ENCODE data around the gene RFX7.

Gene RFX7

DNA sequence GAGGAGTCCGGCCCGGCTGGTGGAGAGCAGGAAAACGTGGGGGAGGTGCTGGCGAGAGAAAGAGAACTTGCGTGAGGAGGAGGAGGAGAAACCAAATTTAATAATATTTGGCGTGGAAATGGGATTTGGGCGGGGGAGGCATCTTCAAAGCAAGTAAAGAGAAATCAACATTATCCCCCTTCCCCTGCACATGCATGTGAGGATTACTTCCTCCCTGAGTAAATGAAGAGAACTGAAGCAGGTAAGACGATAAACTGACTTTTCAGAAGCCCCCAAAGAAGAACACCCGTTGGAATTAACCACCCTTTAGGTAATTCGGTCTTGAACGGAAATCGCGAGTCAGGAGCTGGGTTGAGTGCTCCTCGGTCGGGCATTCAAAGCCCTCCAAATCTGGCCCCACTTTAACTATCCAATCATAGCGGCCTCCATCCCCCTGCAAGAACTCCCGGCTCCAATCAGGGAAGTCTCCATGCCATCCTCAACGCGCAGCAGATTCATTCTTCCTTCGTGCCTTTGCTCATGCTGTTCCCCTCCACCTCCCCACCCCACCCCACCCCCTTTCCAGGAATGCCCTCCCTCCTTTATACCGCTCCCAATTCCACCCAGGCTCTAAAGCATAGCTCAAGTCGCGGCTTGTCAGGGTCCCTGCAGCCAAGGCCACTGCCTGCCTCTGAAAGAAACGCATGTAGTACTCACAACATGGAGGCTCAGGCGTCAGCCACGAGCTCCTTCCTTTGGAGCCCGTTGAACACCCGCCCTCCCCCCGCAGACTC, 545 bp upstream of the RFX7 start:
- peak overlapping the region; percentile 86 for H3K27ac ChIP-seq (ENCODE audit: low read depth, low read length, severe bottlenecking)
- peak overlapping the region; percentile 51 for H3K4me3 ChIP-seq (ENCODE audit: extremely low read depth, insufficient read depth, low read length, poor library complexity, severe bottlenecking)
- 0 to 3% methylated on average over 15 to 24 of the region's 29 CpGs for WGBS, 2 experiments (ENCODE audit: insufficient coverage in 2 of 2)
- H3K36me3 ChIP-seq (ENCODE audit: control insufficient read depth, insufficient read depth, low read length): peaks cover 5% of the 10 kb centered on the region
- H3K9me3 ChIP-seq (ENCODE audit: control insufficient read depth, low read length): no peaks in the 10 kb centered on the region
- H3K4me1 ChIP-seq (ENCODE audit: control insufficient read depth, insufficient read depth, low read length, poor library complexity, severe bottlenecking): peaks cover 3% of the 10 kb centered on the region

DNA sequence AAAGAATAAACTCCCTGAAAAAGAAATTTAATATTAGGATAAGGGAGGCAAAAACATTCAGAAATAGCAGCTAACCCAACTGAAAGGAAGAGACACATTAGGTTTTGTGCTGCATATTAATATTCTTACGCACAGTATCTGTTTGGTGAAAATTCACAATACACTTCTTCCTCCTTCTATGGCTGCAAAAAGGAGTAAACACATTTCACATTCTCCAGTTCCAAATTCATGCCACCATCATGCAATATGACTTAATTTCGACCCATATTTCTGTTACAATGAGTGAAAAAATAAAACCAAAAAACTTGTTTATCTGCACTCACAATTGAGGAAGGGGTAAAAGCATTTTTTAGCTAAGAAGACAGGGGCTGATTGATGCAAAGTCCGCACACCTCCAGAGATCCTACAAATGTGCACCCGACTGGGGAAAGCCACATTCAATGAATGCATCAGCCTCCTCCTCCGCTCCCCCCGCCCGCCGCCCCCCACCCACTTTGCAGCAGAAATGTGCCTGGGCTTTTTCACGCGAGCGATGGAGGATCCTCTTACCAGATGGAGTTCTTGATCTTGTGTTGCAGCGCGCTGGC, 1.0 kb downstream of the RFX7 start:
- Histone ChIP-seq H3K9me3 (ENCODE audit: control insufficient read depth, low read length) (no peaks in the 10 kb centered on the region), H3K4me3 (ENCODE audit: extremely low read depth, insufficient read depth, low read length, poor library complexity, severe bottlenecking) (peak overlapping the region; percentile 67), H3K27ac (ENCODE audit: low read depth, low read length, severe bottlenecking) (peak overlapping the region; percentile 55), H3K36me3 (ENCODE audit: control insufficient read depth, insufficient read depth, low read length) (peaks cover 19% of the 10 kb centered on the region), H3K4me1 (ENCODE audit: control insufficient read depth, insufficient read depth, low read length, poor library complexity, severe bottlenecking) (peaks cover 3% of the 10 kb centered on the region)
- whole genome bisulfite sequencing, 2 experiments (ENCODE audit: insufficient coverage in 2 of 2): 0% methylated on average over 3 to 5 of the region's 13 CpGs

DNA sequence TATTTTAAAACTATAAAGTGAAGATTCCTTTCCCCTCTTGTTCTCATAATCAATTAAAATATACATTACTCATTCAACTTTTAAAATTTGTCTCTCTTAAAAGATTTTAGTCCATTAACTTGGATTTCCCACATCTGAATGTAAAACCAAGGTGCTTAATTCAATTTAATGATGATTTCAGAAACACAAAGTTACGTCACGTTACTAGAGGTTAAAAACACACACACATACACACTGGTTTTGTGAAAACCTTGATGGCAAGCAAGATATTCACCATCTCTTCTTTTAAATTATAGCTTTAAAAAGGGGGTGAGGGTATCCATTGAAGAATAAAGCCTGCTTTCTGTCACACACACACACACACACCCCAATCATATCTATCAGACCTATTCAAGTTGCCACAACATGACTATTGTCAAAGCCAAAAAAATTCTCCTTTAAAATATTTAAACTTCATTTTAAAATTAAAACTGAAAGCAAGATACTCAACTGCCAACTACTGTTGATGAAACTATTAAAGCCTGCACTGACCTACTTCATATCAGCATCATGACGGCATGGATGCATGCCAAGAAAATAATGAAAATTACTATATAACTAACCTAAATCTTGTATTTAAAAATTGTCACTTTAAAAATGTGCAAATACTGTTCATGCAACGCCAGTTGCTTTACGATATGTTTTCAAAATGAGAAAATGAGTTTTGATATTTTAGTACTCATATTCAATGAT, 2.1 kb downstream of the RFX7 start:
- peaks cover 29% of the 10 kb centered on the region for H3K36me3 ChIP-seq (ENCODE audit: control insufficient read depth, insufficient read depth, low read length)
- no CpG with 5 or more reads among the region's 5 CpGs for WGBS, 2 experiments (ENCODE audit: insufficient coverage in 2 of 2)
- no peak overlapping the region for H3K27ac ChIP-seq (ENCODE audit: low read depth, low read length, severe bottlenecking)
- peaks cover 3% of the 10 kb centered on the region for H3K4me1 ChIP-seq (ENCODE audit: control insufficient read depth, insufficient read depth, low read length, poor library complexity, severe bottlenecking)
- H3K9me3 ChIP-seq (ENCODE audit: control insufficient read depth, low read length): no peaks in the 10 kb centered on the region
- peak overlapping the region; percentile 67 for H3K4me3 ChIP-seq (ENCODE audit: extremely low read depth, insufficient read depth, low read length, poor library complexity, severe bottlenecking)

GRCh38 chr15:56240390-56240789, 3.3 kb downstream of the RFX7 start:
- H3K4me3 ChIP-seq (ENCODE audit: extremely low read depth, insufficient read depth, low read length, poor library complexity, severe bottlenecking): no peak overlapping the region
- peaks cover 3% of the 10 kb centered on the region for H3K4me1 ChIP-seq (ENCODE audit: control insufficient read depth, insufficient read depth, low read length, poor library complexity, severe bottlenecking)
- H3K27ac ChIP-seq (ENCODE audit: low read depth, low read length, severe bottlenecking): no peak overlapping the region
- no peaks in the 10 kb centered on the region for H3K9me3 ChIP-seq (ENCODE audit: control insufficient read depth, low read length)
- peaks cover 34% of the 10 kb centered on the region for H3K36me3 ChIP-seq (ENCODE audit: control insufficient read depth, insufficient read depth, low read length)

GRCh38 chr15:56236197-56236596, 7.5 kb downstream of the RFX7 start:
- WGBS, 2 experiments (ENCODE audit: insufficient coverage in 2 of 2): 100% methylated on average over 1 of the region's 3 CpGs; no CpG with 5 or more reads in 1 of the 2 experiments
- no peak overlapping the region for H3K27ac ChIP-seq (ENCODE audit: low read depth, low read length, severe bottlenecking)
- no peaks in the 10 kb centered on the region for H3K4me1 ChIP-seq (ENCODE audit: control insufficient read depth, insufficient read depth, low read length, poor library complexity, severe bottlenecking)
- H3K36me3 ChIP-seq (ENCODE audit: control insufficient read depth, insufficient read depth, low read length): peaks cover 73% of the 10 kb centered on the region
- peaks cover 24% of the 10 kb centered on the region for H3K9me3 ChIP-seq (ENCODE audit: control insufficient read depth, low read length)
- no peak overlapping the region for H3K4me3 ChIP-seq (ENCODE audit: extremely low read depth, insufficient read depth, low read length, poor library complexity, severe bottlenecking)

GRCh38 chr15:56234804-56235203, 8.9 kb downstream of the RFX7 start:
- Histone ChIP-seq H3K4me3 (ENCODE audit: extremely low read depth, insufficient read depth, low read length, poor library complexity, severe bottlenecking) (no peak overlapping the region), H3K4me1 (ENCODE audit: control insufficient read depth, insufficient read depth, low read length, poor library complexity, severe bottlenecking) (no peaks in the 10 kb centered on the region), H3K27ac (ENCODE audit: low read depth, low read length, severe bottlenecking) (no peak overlapping the region), H3K36me3 (ENCODE audit: control insufficient read depth, insufficient read depth, low read length) (peaks cover 87% of the 10 kb centered on the region), H3K9me3 (ENCODE audit: control insufficient read depth, low read length) (peaks cover 30% of the 10 kb centered on the region)
- 100% methylated on average over 1 of the region's 4 CpGs; no CpG with 5 or more reads in 1 of the 2 experiments for WGBS, 2 experiments (ENCODE audit: insufficient coverage in 2 of 2)

- peaks cover 88% of the 10 kb centered on the region for H3K36me3 ChIP-seq (ENCODE audit: control insufficient read depth, insufficient read depth, low read length)
- H3K27ac ChIP-seq (ENCODE audit: low read depth, low read length, severe bottlenecking): no peak overlapping the region
- peaks cover 41% of the 10 kb centered on the region for H3K9me3 ChIP-seq (ENCODE audit: control insufficient read depth, low read length)
- no peaks in the 10 kb centered on the region for H3K4me1 ChIP-seq (ENCODE audit: control insufficient read depth, insufficient read depth, low read length, poor library complexity, severe bottlenecking)
- H3K4me3 ChIP-seq (ENCODE audit: extremely low read depth, insufficient read depth, low read length, poor library complexity, severe bottlenecking): no peak overlapping the region
- WGBS, 2 experiments (ENCODE audit: insufficient coverage in 2 of 2): 83 to 100% methylated on average over 1 of the region's 3 CpGs
These were observed 10.1 kb downstream of the RFX7 start for GRCh38 chr15:56233549-56233948.

DNA sequence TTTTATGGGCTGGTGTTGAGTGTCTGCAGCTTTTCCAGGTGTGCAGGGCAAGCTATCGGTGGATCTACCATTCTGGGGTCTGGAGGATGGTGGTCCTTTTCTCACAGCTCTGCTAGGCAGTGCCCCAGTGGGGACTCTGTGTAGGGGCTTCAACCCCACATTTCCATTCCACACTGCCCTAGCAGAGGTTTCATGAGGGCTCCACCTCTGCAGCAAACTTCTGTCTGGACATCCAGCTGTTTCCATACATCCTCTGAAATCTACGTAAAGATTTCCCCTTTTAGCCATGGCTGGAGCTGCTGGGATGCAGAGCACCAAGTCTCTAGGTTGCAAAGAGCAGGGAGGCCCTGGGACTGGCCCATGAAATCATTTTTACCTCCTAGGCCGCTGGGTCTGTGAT, 11.6 kb downstream of the RFX7 start:
- Histone ChIP-seq H3K27ac (ENCODE audit: low read depth, low read length, severe bottlenecking) (no peak overlapping the region), H3K9me3 (ENCODE audit: control insufficient read depth, low read length) (peaks cover 45% of the 10 kb centered on the region), H3K4me1 (ENCODE audit: control insufficient read depth, insufficient read depth, low read length, poor library complexity, severe bottlenecking) (no peaks in the 10 kb centered on the region), H3K4me3 (ENCODE audit: extremely low read depth, insufficient read depth, low read length, poor library complexity, severe bottlenecking) (no peak overlapping the region), H3K36me3 (ENCODE audit: control insufficient read depth, insufficient read depth, low read length) (peaks cover 80% of the 10 kb centered on the region)
- WGBS, 2 experiments (ENCODE audit: insufficient coverage in 2 of 2): 100% methylated on average over 2 to 3 of the region's 3 CpGs

DNA sequence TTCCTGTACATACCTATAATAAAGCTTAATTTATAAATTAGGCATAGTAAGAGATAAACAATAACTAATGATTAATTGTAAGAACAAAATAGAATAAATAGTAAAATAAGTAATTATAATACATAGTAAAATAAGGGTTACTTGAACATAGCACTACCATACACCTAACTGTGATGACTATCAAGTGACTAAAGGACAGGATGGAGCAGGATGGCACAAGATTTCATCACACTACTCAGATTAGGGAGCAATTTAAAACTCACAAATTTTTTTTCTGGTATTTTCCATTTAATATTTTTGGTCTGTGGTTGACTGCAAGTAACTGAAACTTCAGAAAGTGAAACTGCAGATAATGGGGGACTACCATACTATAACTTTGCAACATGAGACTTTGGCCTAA, 14.8 kb downstream of the RFX7 start:
- H3K27ac ChIP-seq (ENCODE audit: low read depth, low read length, severe bottlenecking): no peak overlapping the region
- H3K4me3 ChIP-seq (ENCODE audit: extremely low read depth, insufficient read depth, low read length, poor library complexity, severe bottlenecking): no peak overlapping the region
- H3K4me1 ChIP-seq (ENCODE audit: control insufficient read depth, insufficient read depth, low read length, poor library complexity, severe bottlenecking): no peaks in the 10 kb centered on the region
- H3K9me3 ChIP-seq (ENCODE audit: control insufficient read depth, low read length): peaks cover 45% of the 10 kb centered on the region
- H3K36me3 ChIP-seq (ENCODE audit: control insufficient read depth, insufficient read depth, low read length): peaks cover 66% of the 10 kb centered on the region

DNA sequence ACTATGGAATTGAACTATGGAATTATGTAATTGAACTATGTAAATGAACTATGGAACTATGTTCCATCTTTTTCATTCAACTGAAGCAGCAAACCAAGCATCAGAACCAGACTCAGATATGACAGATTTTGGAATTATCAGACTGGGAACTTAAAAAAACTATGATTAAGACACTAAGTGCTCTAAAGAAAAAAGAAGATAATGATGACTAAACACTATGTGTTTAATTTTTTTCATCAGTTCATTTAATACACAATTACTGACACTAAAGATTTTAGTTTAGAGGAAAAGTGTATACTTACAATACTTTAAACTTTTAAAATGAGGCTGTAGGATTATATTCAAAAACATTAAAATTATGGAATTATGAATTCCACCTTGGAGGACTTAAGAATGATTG, 15.3 kb downstream of the RFX7 start:
- Histone ChIP-seq H3K36me3 (ENCODE audit: control insufficient read depth, insufficient read depth, low read length) (peaks cover 66% of the 10 kb centered on the region), H3K9me3 (ENCODE audit: control insufficient read depth, low read length) (peaks cover 45% of the 10 kb centered on the region), H3K4me3 (ENCODE audit: extremely low read depth, insufficient read depth, low read length, poor library complexity, severe bottlenecking) (no peak overlapping the region), H3K27ac (ENCODE audit: low read depth, low read length, severe bottlenecking) (no peak overlapping the region), H3K4me1 (ENCODE audit: control insufficient read depth, insufficient read depth, low read length, poor library complexity, severe bottlenecking) (no peaks in the 10 kb centered on the region)

GRCh38 chr15:56227780-56228179, 15.9 kb downstream of the RFX7 start:
- H3K27ac ChIP-seq (ENCODE audit: low read depth, low read length, severe bottlenecking): no peak overlapping the region
- H3K9me3 ChIP-seq (ENCODE audit: control insufficient read depth, low read length): peaks cover 44% of the 10 kb centered on the region
- no peak overlapping the region for H3K4me3 ChIP-seq (ENCODE audit: extremely low read depth, insufficient read depth, low read length, poor library complexity, severe bottlenecking)
- H3K36me3 ChIP-seq (ENCODE audit: control insufficient read depth, insufficient read depth, low read length): peaks cover 66% of the 10 kb centered on the region
- 100% methylated on average over 1 of the region's 2 CpGs; no CpG with 5 or more reads in 1 of the 2 experiments for WGBS, 2 experiments (ENCODE audit: insufficient coverage in 2 of 2)
- no peaks in the 10 kb centered on the region for H3K4me1 ChIP-seq (ENCODE audit: control insufficient read depth, insufficient read depth, low read length, poor library complexity, severe bottlenecking)
